BE2C (cell line): ENCODE measurements around the gene CCR5AS.

Experiments used
- DNase-seq: peaks from one replicate; pipeline ENCODE4 v3.0.0-alpha.2; 2020
- H3K27me3 ChIP-seq: fragments of 250-450 bp; sonication (Bioruptor Pico); 2 replicates; pipeline ENCODE4 v1.5.1; 2020; ENCODE audit warnings: mild to moderate bottlenecking
- H3K36me3 ChIP-seq: fragments of 250-450 bp; sonication (Bioruptor Pico); 2 replicates; pipeline ENCODE4 v1.5.1; 2020; ENCODE audit warnings: mild to moderate bottlenecking
- H3K4me1 ChIP-seq: fragments of 250-450 bp; sonication (Bioruptor Pico); 2 replicates; pipeline ENCODE4 v1.5.1; 2020
- H3K4me3 ChIP-seq: 2 replicates; pipeline ENCODE4 v1.5.1; 2011; ENCODE audit warnings: low read depth, low read length
- H3K9me3 ChIP-seq: fragments of 250-450 bp; sonication (Bioruptor Pico); 2 replicates; pipeline ENCODE4 v1.5.1; 2020
- TF ChIP-seq, protein P1 (sequence below): IDR thresholded peaks from 2 replicates; pipeline ENCODE4 v1.5.1; 2012; ENCODE audit warnings: mild to moderate bottlenecking, low read depth, low read length

The CCR5AS gene

DNA sequence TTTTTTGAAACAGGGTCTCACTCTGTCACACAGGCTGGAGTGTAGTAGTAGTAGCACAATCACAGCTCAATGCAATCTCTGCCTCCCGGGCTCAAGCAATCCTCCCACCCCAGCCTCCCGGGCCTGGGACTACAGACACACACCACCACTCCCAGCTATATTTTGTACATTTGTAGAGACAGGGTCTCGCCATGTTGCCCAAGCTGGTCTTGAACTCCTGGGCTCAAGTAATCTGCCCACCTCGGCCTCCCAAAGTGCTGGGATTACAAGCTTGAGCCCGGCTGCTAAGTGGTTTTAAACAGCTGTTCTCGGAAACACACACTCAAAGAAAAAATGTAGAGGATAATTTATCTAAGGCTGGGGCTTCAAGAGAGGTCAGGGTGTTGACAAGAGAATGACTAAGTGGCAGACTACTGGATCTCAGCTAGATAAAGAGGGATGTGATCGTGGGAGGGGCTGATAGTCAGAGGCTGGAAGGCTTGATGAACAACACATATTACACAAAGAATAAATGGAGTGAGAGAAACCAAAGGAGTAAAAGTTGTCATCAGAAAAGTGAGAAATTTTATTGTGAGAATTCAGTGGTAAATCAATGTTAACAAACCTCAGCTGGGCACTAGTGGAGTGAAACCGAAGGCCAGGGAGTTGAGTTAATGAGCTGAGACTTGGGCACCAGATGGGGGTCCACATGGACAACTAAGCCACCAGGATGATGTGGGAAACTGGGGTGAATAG, 6.7 kb downstream of the CCR5AS start:
- no peak for DNase-seq
- Histone ChIP-seq H3K4me1 (no peaks in the 10 kb centered on the region), H3K4me3 (no peak overlapping the region), H3K27me3 (no peaks in the 10 kb centered on the region), H3K9me3 (no peaks in the 10 kb centered on the region), H3K36me3 (no peaks in the 10 kb centered on the region)
- TF ChIP-seq, protein P1, sequence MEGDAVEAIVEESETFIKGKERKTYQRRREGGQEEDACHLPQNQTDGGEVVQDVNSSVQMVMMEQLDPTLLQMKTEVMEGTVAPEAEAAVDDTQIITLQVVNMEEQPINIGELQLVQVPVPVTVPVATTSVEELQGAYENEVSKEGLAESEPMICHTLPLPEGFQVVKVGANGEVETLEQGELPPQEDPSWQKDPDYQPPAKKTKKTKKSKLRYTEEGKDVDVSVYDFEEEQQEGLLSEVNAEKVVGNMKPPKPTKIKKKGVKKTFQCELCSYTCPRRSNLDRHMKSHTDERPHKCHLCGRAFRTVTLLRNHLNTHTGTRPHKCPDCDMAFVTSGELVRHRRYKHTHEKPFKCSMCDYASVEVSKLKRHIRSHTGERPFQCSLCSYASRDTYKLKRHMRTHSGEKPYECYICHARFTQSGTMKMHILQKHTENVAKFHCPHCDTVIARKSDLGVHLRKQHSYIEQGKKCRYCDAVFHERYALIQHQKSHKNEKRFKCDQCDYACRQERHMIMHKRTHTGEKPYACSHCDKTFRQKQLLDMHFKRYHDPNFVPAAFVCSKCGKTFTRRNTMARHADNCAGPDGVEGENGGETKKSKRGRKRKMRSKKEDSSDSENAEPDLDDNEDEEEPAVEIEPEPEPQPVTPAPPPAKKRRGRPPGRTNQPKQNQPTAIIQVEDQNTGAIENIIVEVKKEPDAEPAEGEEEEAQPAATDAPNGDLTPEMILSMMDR = no peak

DNA sequence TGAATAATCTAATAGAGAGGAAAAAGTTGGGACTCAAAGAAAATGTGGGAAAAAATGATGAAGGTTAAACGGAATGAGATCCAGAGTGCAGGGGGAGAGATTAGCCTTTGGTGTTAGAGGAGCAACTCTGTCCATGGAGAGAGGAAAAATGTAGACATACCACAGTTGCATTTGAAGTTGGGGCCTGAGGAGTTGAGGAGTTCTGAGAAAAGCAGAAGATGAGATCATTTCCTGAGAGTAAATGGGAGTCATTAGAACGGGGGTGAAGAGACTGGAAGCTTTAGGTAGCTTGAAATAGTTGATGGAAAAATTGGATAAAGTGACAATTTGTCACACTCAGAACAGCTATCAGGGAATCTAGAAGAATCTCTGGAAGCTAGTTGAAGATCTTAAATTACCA, 7.3 kb downstream of the CCR5AS start:
- DNase-seq = no peak
- TF ChIP-seq, protein P1 = no peak
- H3K4me3 ChIP-seq = no peak overlapping the region
- H3K27me3 ChIP-seq = no peaks in the 10 kb centered on the region
- no peaks in the 10 kb centered on the region for H3K4me1 ChIP-seq
- no peaks in the 10 kb centered on the region for H3K9me3 ChIP-seq
- H3K36me3 ChIP-seq = no peaks in the 10 kb centered on the region

DNA sequence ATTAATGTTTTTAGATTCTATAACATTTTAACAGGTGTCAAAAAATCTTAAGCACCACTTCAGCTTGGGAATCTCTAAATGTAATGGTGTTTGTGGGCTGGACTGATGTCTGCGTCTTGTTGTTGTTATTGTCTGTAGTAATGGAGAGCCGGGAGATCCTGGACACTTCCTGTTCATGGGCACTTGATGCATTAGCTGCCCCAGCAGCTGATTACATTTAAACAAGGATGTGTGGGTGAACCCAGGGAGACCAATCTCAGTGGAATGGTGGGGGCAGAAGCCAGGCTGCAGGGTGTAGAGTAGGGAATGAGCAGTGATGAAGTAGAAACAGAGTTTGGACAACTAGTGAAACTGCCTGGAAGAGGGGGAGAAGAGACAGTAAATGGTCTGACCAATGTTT, 7.8 kb downstream of the CCR5AS start:
- no peak for DNase-seq
- H3K4me1 ChIP-seq = no peaks in the 10 kb centered on the region
- TF ChIP-seq, protein P1 = no peak
- no peak overlapping the region for H3K4me3 ChIP-seq
- no peaks in the 10 kb centered on the region for H3K9me3 ChIP-seq
- H3K36me3 ChIP-seq = no peaks in the 10 kb centered on the region
- no peaks in the 10 kb centered on the region for H3K27me3 ChIP-seq

DNA sequence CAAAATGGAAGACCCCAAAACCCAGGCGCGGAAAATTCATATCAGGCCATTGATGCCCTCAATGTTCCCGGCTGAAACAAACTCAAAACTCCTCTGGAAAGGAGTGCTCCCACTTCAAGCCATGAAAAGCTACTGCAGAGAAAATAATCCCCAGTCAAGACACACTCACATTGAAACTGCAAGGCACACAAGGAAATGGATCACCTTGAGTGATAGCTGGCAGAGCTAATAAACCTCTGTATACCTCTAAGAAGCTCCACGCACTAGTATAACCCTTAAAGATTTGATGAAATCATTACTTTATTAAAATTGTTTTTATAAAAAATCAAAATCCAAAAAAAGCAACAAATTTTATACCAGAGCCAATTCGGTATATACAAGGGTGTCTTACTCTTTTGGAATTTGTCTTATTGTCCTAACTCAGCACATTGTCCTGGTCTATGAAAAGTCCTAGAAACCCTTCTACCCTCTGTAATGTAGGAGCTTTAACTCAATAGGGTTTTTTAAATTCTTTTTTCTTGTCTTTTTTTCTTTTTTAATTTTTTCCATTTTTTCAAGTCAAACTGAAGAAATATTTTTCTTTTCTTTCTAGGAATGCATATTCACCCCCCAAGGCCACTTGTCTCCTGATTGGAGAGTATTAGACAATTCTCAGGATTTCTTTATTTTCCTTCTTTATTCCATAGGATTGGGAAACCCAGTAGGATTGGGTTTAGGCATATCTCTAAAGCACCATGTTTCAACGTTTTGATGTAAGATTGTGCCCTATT, 8.5 kb downstream of the CCR5AS start:
- Histone ChIP-seq H3K9me3 (no peaks in the 10 kb centered on the region), H3K36me3 (no peaks in the 10 kb centered on the region), H3K4me1 (no peaks in the 10 kb centered on the region), H3K27me3 (no peaks in the 10 kb centered on the region), H3K4me3 (no peak overlapping the region)
- TF ChIP-seq, protein P1 = no peak
- no peak for DNase-seq

DNA sequence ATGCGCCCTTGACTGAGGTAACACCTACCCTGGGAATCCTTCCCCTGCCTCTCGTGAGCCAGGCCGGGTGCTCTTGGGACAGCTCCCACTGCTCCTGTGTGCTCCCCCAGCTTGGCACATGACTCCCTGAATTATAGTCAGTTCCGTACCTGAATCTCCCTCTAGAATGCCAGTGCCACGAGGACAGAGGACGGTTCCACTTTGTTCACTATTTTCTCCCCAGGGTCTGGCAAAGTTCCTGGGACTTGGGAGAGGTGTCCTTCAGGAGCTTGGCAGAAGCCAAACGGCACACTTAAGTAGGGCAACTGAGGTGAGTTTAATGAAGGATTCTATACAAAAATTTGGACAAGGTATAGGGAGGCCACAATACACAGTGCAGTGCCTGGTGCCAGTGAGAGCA, 9.8 kb downstream of the CCR5AS start:
- no peak for DNase-seq
- H3K4me1 ChIP-seq = no peaks in the 10 kb centered on the region
- no peaks in the 10 kb centered on the region for H3K9me3 ChIP-seq
- no peaks in the 10 kb centered on the region for H3K36me3 ChIP-seq
- H3K27me3 ChIP-seq = no peaks in the 10 kb centered on the region
- no peak overlapping the region for H3K4me3 ChIP-seq
- TF ChIP-seq, protein P1 = no peak

DNA sequence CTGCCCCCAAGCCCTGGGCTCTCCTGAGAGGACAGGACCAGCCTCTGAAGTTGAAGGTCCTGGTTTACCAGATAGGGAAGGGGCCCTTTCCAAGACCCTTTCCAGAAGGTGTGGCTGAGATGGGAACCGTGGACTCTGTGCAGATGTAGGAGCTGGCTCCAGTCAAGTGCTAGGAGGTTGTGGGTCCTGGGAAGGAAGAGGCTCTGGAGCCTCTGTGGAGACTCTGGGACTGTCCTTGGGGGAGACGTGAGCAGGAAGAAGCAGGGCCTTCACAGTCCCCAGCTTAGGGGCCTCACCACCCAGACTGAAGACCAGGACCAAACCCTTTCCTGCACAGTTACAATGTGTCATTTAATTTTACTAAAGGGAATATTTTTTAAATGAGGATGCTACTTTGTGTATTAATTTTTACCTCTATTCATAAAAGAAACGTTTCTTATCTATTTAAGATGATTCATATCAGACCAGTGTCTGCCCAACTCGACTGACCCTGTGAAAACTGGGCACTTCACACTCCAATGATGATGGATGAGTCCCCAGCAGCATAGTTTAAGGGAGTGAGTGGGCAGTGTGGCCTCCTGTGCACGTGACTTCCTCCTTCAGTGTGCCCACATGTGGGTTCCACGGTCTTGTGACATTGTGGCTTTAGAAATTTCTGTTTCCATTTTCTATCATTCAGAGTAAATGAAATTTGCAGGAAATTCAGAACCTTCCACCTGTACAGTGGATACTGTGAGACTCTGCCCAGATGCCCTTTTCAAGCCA, 10.9 kb downstream of the CCR5AS start:
- Histone ChIP-seq H3K4me1 (no peaks in the 10 kb centered on the region), H3K36me3 (no peaks in the 10 kb centered on the region), H3K27me3 (no peaks in the 10 kb centered on the region), H3K4me3 (no peak overlapping the region), H3K9me3 (no peaks in the 10 kb centered on the region)
- TF ChIP-seq, protein P1 = no peak
- DNase-seq = no peak
